K562 (cell line): ENCODE results near the gene TRDMT1. TPM values are rescaled to one million over a fixed set of nuclear protein-coding genes. Genes with fewer than 3 reads are reported as not detected.

Experiments used
- CREB1 ChIP-seq, 2 experiments: sonication (generic) in 1 of 2; formaldehyde crosslinking in 1 of 2; IDR thresholded peaks; 2 replicates each; pipeline versions ENCODE4 v1.6.1 to v1.8.0; 2012 to 2022; ENCODE audit warnings: inconsistent platforms in 1 of 2, mild to moderate bottlenecking in 1 of 2, missing genetic modification reagents in 1 of 2, moderate library complexity in 1 of 2
- DPF2 ChIP-seq: fragments of 450-650 bp; IDR thresholded peaks from 2 replicates; pipeline ENCODE4 v1.6.1; 2016
- GTF2E2 ChIP-seq: fragments of 200-800 bp; sonication (Bioruptor generic); IDR thresholded peaks from 2 replicates; pipeline ENCODE4 v1.6.1; 2016; ENCODE audit warnings: missing genetic modification characterization, missing compliant biosample characterization
- HDAC1 ChIP-seq, 2 experiments: fragments of 450-650 bp; IDR thresholded peaks; 2 replicates each; pipeline ENCODE4 v1.6.1; 2016 to 2017; ENCODE audit warnings: inconsistent platforms in 1 of 2, mild to moderate bottlenecking in 1 of 2, moderate library complexity in 1 of 2
- KDM1A ChIP-seq, 2 experiments: fragments of 450-650 bp; IDR thresholded peaks; 2 replicates each; pipeline ENCODE4 v1.6.1; 2016; ENCODE audit warnings: mild to moderate bottlenecking in 2 of 2
- NCOA1 ChIP-seq: fragments of 450-650 bp; IDR thresholded peaks from 2 replicates; pipeline ENCODE4 v1.6.1; 2016; ENCODE audit warnings: low read depth
- RBM15 ChIP-seq: fragments of 200-400 bp; formaldehyde crosslinking; IDR thresholded peaks from 2 replicates; pipeline ENCODE4 v1.6.1; 2018; ENCODE audit warnings: mild to moderate bottlenecking, low read length, moderate library complexity; ENCODE audit not compliant: insufficient read depth
- SMAD4 ChIP-seq: fragments of 250-450 bp; sonication (Bioruptor Pico); conservative IDR thresholded peaks from 2 replicates; pipeline ENCODE4 v1.8.0; 2021; ENCODE audit warnings: inconsistent platforms, mild to moderate bottlenecking, moderate library complexity
- SMARCA4 ChIP-seq: fragments of 450-650 bp; IDR thresholded peaks from 2 replicates; pipeline ENCODE4 v1.6.1; 2016
- SMARCE1 ChIP-seq: fragments of 450-650 bp; IDR thresholded peaks from 2 replicates; pipeline ENCODE4 v1.7.1; 2016; ENCODE audit warnings: mild to moderate bottlenecking
- TAF1 ChIP-seq: IDR thresholded peaks from 2 replicates; pipeline ENCODE4 v1.6.1; 2011; ENCODE audit warnings: mild to moderate bottlenecking, low read length, moderate library complexity; ENCODE audit not compliant: insufficient read depth, control insufficient read depth, severe bottlenecking; ENCODE audit errors: extremely low read depth
- ZBTB1 ChIP-seq: sonication (generic); formaldehyde crosslinking; IDR thresholded peaks from 2 replicates; pipeline ENCODE4 v1.8.1; 2023; ENCODE audit warnings: missing genetic modification reagents, low read depth, mild to moderate bottlenecking, borderline replicate concordance
- ZNF316 ChIP-seq: fragments of 450-650 bp; IDR thresholded peaks from 2 replicates; pipeline ENCODE4 v1.6.1; 2016
- ZNF507 ChIP-seq: conservative IDR thresholded peaks from 2 replicates; pipeline ENCODE4 v1.6.1; 2017; ENCODE audit warnings: missing genetic modification characterization, missing compliant biosample characterization
- ZNF584 ChIP-seq: fragments of 200-800 bp; sonication (Bioruptor generic); IDR thresholded peaks from 2 replicates; pipeline ENCODE4 v1.6.1; 2016; ENCODE audit warnings: low read depth, mild to moderate bottlenecking, missing genetic modification characterization, missing compliant biosample characterization
- ZNF586 ChIP-seq: fragments of 450-650 bp; formaldehyde crosslinking; conservative IDR thresholded peaks from 2 replicates; pipeline ENCODE4 v1.4.0; 2020; ENCODE audit warnings: mild to moderate bottlenecking, moderate library complexity
- ZNF766 ChIP-seq: fragments of 200-800 bp; sonication (Bioruptor generic); conservative IDR thresholded peaks from 2 replicates; pipeline ENCODE4 v1.6.1; 2016; ENCODE audit warnings: missing genetic modification characterization, missing compliant biosample characterization
- polyA plus RNA-seq, 8 experiments: library from polyadenylated mRNA; depleted of rRNA in 4 of 8; stranded (reverse) in 5 of 8; unstranded in 3 of 8; fragments of >200 nt; fragmentation: Nextera tagmentation in 2 of 8; fragmentation: Illumina TruSeq in 1 of 8; extraction: Ambion mirVana in 2 of 8; extraction: Trizol in 1 of 8; gene quantifications; 2 replicates each; pipeline versions ENCODE4 v1.2.1 to v1.2.3, GENCODE V29; 2011 to 2014; ENCODE audit warnings: inconsistent platforms in 1 of 8, missing spikeins in 1 of 8
- total RNA-seq, 7 experiments: library from RNA; depleted of rRNA in 6 of 7; stranded (reverse); fragments of >200 nt in 6 of 7; fragmentation: Illumina TruSeq in 2 of 7; extraction: Trizol in 2 of 7; gene quantifications; 2 replicates each; pipeline versions ENCODE4 v1.2.1 to v1.2.3, GENCODE V29; 2011 to 2021; ENCODE audit warnings: low replicate concordance in 1 of 7
- TF ChIP-seq, protein P1 (sequence below): IDR thresholded peaks from 3 replicates; pipeline ENCODE4 v1.6.1; 2011; ENCODE audit warnings: borderline replicate concordance, mild to moderate bottlenecking; ENCODE audit not compliant: insufficient read length, insufficient read depth
- TF ChIP-seq, protein P2 (sequence below): fragments of 450-650 bp; formaldehyde crosslinking; IDR thresholded peaks from 2 replicates; pipeline ENCODE4 v1.4.0; 2022; ENCODE audit warnings: missing genetic modification characterization
- TF ChIP-seq, protein P3 (sequence below): fragments of 450-650 bp; formaldehyde crosslinking; IDR thresholded peaks from 2 replicates; pipeline ENCODE4 v1.4.0; 2022; ENCODE audit warnings: missing genetic modification characterization
- TF ChIP-seq, protein P4 (sequence below): fragments of 450-650 bp; formaldehyde crosslinking; IDR thresholded peaks from 2 replicates; pipeline ENCODE4 v1.4.0; 2020; ENCODE audit warnings: mild to moderate bottlenecking, moderate library complexity
- TF ChIP-seq, protein P5 (sequence below): fragments of 250-450 bp; sonication (Bioruptor Pico); IDR thresholded peaks from 2 replicates; pipeline ENCODE4 v1.8.0; 2022; ENCODE audit warnings: moderate library complexity, mild to moderate bottlenecking, inconsistent platforms
- TF ChIP-seq, protein P6 (sequence below): sonication (generic); formaldehyde crosslinking; IDR thresholded peaks from 2 replicates; pipeline ENCODE4 v1.8.0; 2022; ENCODE audit warnings: mild to moderate bottlenecking, missing genetic modification reagents

TRDMT1 gene
- total and polyA plus RNA-seq, 9 of the 15 experiments (the other 6 are each of a cell fraction or from before 2014, with no cell fraction given) = 5.4 to 12.6 (median 9.3) TPM

DNA sequence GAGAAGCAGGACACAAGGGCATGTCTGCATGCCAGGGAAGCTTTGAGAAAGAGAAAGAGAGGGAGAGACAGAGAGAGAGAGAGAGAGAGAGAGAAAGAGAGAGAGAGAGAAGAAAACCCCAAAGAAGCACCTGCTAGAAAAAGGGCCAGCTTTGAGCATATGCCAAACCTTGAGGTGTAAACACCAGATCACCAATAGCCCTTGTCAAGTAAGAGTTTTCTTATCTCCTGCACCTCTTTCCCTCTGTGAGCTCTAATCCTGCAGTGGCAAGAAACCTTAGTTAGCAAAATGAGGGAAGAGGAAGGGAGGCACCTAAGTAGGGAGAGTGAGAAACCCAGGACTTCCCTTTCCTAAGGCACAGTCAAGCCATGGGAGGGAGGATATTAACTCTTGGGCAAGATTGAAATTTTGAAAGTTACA is 11.3 kb upstream of the TRDMT1 start (continued):
- TF ChIP-seq ZNF584 (CRISPR knock-in tag) = no peak
- no peak for TF ChIP-seq CREB1 (IDR thresholded peaks at IDR 0.05)
- no peak for TF ChIP-seq CREB1 (CRISPR knock-in tag; IDR thresholded peaks at IDR 0.05)
- TF ChIP-seq, protein P1, sequence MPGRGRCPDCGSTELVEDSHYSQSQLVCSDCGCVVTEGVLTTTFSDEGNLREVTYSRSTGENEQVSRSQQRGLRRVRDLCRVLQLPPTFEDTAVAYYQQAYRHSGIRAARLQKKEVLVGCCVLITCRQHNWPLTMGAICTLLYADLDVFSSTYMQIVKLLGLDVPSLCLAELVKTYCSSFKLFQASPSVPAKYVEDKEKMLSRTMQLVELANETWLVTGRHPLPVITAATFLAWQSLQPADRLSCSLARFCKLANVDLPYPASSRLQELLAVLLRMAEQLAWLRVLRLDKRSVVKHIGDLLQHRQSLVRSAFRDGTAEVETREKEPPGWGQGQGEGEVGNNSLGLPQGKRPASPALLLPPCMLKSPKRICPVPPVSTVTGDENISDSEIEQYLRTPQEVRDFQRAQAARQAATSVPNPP = no peak
- TF ChIP-seq TAF1 = no peak
- TF ChIP-seq SMARCE1 = peak; percentile 39; the same call in 1 of the 2 replicates
- TF ChIP-seq GTF2E2 (tag) = no peak
- TF ChIP-seq, protein P2, sequence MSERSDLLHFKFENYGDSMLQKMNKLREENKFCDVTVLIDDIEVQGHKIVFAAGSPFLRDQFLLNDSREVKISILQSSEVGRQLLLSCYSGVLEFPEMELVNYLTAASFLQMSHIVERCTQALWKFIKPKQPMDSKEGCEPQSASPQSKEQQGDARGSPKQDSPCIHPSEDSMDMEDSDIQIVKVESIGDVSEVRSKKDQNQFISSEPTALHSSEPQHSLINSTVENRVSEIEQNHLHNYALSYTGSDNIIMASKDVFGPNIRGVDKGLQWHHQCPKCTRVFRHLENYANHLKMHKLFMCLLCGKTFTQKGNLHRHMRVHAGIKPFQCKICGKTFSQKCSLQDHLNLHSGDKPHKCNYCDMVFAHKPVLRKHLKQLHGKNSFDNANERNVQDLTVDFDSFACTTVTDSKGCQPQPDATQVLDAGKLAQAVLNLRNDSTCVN (CRISPR knock-in tag) = 0 out of 2 replicates have a peak, but pooled peaks have one; percentile 45
- TF ChIP-seq ZNF507 (tag) = no peak
- 0 out of 2 replicates have a peak, but pooled peaks have one; percentile 74 for TF ChIP-seq ZNF586 (CRISPR knock-in tag)
- TF ChIP-seq, protein P3, sequence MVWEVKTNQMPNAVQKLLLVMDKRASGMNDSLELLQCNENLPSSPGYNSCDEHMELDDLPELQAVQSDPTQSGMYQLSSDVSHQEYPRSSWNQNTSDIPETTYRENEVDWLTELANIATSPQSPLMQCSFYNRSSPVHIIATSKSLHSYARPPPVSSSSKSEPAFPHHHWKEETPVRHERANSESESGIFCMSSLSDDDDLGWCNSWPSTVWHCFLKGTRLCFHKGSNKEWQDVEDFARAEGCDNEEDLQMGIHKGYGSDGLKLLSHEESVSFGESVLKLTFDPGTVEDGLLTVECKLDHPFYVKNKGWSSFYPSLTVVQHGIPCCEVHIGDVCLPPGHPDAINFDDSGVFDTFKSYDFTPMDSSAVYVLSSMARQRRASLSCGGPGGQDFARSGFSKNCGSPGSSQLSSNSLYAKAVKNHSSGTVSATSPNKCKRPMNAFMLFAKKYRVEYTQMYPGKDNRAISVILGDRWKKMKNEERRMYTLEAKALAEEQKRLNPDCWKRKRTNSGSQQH (CRISPR knock-in tag) = peak; percentile 57; the same call in 1 of the 2 replicates
- TF ChIP-seq ZNF766 (CRISPR knock-in tag) = peak; percentile 97
- TF ChIP-seq ZBTB1 (CRISPR knock-in tag) = no peak
- peak; percentile 36; the same call in 1 of the 2 replicates for TF ChIP-seq SMARCA4
- peak in 1 of 2 experiments; percentile 35; a peak in 1 of 4 replicates for TF ChIP-seq KDM1A (IDR thresholded peaks at IDR 0.05)
- TF ChIP-seq NCOA1 = no peak
- TF ChIP-seq, protein P4, sequence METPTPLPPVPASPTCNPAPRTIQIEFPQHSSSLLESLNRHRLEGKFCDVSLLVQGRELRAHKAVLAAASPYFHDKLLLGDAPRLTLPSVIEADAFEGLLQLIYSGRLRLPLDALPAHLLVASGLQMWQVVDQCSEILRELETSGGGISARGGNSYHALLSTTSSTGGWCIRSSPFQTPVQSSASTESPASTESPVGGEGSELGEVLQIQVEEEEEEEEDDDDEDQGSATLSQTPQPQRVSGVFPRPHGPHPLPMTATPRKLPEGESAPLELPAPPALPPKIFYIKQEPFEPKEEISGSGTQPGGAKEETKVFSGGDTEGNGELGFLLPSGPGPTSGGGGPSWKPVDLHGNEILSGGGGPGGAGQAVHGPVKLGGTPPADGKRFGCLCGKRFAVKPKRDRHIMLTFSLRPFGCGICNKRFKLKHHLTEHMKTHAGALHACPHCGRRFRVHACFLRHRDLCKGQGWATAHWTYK (CRISPR knock-in tag) = peak; percentile 16; the same call in 1 of the 2 replicates
- TF ChIP-seq SMAD4 (CRISPR knock-in tag) = peak; percentile 34; the same call in 1 of the 2 replicates
- TF ChIP-seq DPF2 = peak; percentile 39; the same call in 1 of the 2 replicates
- TF ChIP-seq, protein P5, sequence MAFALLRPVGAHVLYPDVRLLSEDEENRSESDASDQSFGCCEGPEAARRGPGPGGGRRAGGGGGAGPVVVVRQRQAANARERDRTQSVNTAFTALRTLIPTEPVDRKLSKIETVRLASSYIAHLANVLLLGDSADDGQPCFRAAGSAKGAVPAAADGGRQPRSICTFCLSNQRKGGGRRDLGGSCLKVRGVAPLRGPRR (CRISPR knock-in tag) = 0 out of 2 replicates have a peak, but pooled peaks have one; percentile 40
- TF ChIP-seq, protein P6, sequence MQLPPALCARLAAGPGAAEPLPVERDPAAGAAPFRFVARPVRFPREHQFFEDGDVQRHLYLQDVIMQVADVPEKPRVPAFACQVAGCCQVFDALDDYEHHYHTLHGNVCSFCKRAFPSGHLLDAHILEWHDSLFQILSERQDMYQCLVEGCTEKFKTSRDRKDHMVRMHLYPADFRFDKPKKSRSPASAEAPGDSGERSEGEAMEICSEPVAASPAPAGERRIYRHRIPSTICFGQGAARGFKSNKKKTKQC (CRISPR knock-in tag) = no peak
- peak; percentile 76 for TF ChIP-seq ZNF316
- TF ChIP-seq RBM15 = no peak
- peak in 1 of 2 experiments; percentile 37; a peak in 1 of 4 replicates for TF ChIP-seq HDAC1 (IDR thresholded peaks at IDR 0.05)
